Measurements from ENCODE around the gene TBX20. TPM values are rescaled to one million over a fixed set of nuclear protein-coding genes. Genes with fewer than 3 reads are reported as not detected.

The TBX20 gene
- total RNA-seq, 1 donor from 2014 or later: not detected

DNA sequence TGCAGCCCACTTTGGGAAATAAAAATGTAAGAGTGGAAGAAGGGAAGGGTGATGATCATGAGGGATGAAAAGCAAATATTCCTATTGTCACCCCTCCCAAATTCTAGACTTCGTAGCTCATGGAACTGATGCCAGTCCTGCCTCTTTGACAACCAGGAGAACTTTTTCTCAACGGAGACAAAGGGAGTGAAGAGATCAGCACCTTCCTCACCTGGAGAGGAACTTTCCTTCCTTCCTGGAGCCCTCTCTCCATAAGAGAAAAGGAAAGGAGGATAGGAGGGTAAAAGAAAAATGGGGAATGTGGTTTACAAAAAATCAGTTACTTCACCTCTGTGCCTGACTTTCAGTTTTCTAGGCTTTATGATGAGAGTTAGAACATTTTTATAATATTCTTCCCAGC, 3.4 kb downstream of the TBX20 start:
- no peak for ATAC-seq

DNA sequence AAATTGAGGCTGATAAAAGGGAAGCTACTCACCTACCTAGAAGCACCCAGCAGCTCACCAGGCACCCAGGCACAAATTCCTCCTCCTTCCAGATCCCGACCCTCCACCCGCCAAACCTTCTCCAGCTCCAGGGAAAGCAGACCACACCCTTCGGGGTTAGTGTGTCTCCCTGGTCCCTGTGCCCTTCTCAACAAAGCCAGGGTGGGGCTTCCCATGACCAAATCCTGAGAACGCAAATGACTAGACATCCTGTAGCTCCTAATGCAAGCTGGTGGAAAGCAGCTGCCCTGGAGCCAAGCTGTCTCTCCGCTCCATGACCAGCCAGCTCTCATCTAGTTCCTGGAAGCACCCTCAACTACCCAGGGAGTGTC, 4.4 kb downstream of the TBX20 start:
- H3K4me1 ChIP-seq: peaks cover 5% of the 10 kb centered on the region

More for the DNA sequence above, 3.4 kb downstream of the TBX20 start:
- DNase-seq: no peak
- TF ChIP-seq CTCF (IDR thresholded peaks at IDR 0.05): no peak
- H3K27ac ChIP-seq: no peak overlapping the region
- H3K4me3 ChIP-seq: no peak overlapping the region
- intact Hi-C loops (cut with DNase I): no loop called here
- peaks cover 99% of the 10 kb centered on the region for H3K27me3 ChIP-seq
- no peaks in the 10 kb centered on the region for H3K9me3 ChIP-seq
- no peaks in the 10 kb centered on the region for H3K36me3 ChIP-seq
- peaks cover 5% of the 10 kb centered on the region for H3K4me1 ChIP-seq

GRCh38 chr7:35248576-35249536, 5.0 kb downstream of the TBX20 start:
- Histone ChIP-seq H3K4me1 (peaks cover 5% of the 10 kb centered on the region), H3K9me3 (no peaks in the 10 kb centered on the region), H3K36me3 (no peaks in the 10 kb centered on the region), H3K4me3 (no peak overlapping the region), H3K27me3 (peaks cover 90% of the 10 kb centered on the region), H3K27ac (no peak overlapping the region)
- intact Hi-C loops (cut with DNase I): no loop called here
- TF ChIP-seq CTCF (IDR thresholded peaks at IDR 0.05): no peak
- ATAC-seq (no peak), DNase-seq (no peak)

More for the DNA sequence above, 4.4 kb downstream of the TBX20 start:
- intact Hi-C loops (cut with DNase I): no loop called here
- Histone ChIP-seq H3K36me3 (no peaks in the 10 kb centered on the region), H3K27me3 (peaks cover 95% of the 10 kb centered on the region), H3K4me3 (no peak overlapping the region), H3K27ac (no peak overlapping the region), H3K9me3 (no peaks in the 10 kb centered on the region)
- TF ChIP-seq CTCF (IDR thresholded peaks at IDR 0.05): no peak
- ATAC-seq (no peak), DNase-seq (no peak)

DNA sequence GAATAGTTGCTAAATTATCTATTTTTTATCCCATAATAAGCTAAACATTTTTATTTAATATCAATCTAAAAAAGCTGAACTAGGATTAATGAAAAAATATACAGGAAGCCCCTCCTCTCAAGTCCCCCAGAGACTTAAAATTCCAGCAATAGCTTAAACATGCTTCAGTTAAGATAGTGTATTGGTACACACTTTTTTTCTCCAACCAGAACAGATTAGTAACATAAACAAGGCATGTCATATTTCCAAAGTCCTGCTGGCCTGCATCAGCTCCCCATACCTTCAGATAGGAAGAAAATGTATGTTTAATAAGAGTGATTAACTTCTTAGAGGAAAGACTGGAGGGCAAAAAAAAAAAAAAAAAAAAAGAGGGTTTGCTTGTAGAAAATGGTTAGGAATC, 7.1 kb downstream of the TBX20 start:
- ATAC-seq (no peak), DNase-seq (no peak)
- H3K27ac ChIP-seq: no peak overlapping the region
- H3K27me3 ChIP-seq: peaks cover 77% of the 10 kb centered on the region
- no peaks in the 10 kb centered on the region for H3K4me1 ChIP-seq
- no peak for TF ChIP-seq CTCF (IDR thresholded peaks at IDR 0.05)
- H3K4me3 ChIP-seq: no peak overlapping the region
- H3K9me3 ChIP-seq: no peaks in the 10 kb centered on the region
- no peaks in the 10 kb centered on the region for H3K36me3 ChIP-seq
- intact Hi-C loops (cut with DNase I): no loop called here

- Histone ChIP-seq H3K36me3 (no peaks in the 10 kb centered on the region), H3K27me3 (peaks cover 32% of the 10 kb centered on the region), H3K9me3 (no peaks in the 10 kb centered on the region), H3K4me1 (no peaks in the 10 kb centered on the region), H3K4me3 (no peak overlapping the region), H3K27ac (no peak overlapping the region)
- DNase-seq (no peak), ATAC-seq (no peak)
- TF ChIP-seq CTCF (IDR thresholded peaks at IDR 0.05): no peak
- intact Hi-C loops (cut with DNase I): no loop called here
Observed at GRCh38 chr7:35241884-35242283, 12.0 kb downstream of the TBX20 start.

All from upper lobe of right lung (tissue), 1 donor.